ENCODE results near the gene GADL1.

Gene GADL1

DNA sequence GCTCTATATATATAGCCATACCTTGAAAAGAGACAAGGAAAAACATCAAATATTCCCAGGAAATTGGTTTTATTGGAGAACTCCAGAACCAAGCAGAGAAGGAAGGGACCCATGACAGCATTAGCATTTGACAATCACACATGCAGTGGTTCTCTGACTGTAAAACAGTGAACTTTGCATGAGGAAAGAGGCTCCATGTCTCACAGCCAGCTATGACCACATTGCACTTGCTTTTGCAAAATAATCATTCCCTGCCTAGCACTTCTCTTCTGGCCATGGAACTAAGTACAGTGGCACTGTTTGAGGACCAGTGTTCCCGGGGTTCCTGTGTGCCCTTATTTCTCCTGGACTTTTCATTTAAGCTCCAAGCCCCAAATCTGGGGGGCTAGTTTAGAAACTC is 202.5 kb downstream of the GADL1 start:
- H3K4me1 ChIP-seq (ENCODE audit: control insufficient read depth, insufficient read depth, low read length): no peaks in the 10 kb centered on the region
- no peak overlapping the region for H3K27ac ChIP-seq (ENCODE audit: insufficient read depth, low read depth, low read length, poor library complexity, severe bottlenecking)
- no peaks in the 10 kb centered on the region for H3K36me3 ChIP-seq (ENCODE audit: control insufficient read depth, insufficient read depth, low read length)
- 93 to 100% methylated on average over 1 of the region's 1 CpG for WGBS, 2 experiments
- H3K4me3 ChIP-seq (ENCODE audit: insufficient read depth, low read depth, low read length): no peak overlapping the region
- no peaks in the 10 kb centered on the region for H3K27me3 ChIP-seq (ENCODE audit: control insufficient read depth, insufficient read depth, low read length, poor library complexity, severe bottlenecking)
- H3K9me3 ChIP-seq (ENCODE audit: control insufficient read depth, low read length): no peaks in the 10 kb centered on the region

DNA sequence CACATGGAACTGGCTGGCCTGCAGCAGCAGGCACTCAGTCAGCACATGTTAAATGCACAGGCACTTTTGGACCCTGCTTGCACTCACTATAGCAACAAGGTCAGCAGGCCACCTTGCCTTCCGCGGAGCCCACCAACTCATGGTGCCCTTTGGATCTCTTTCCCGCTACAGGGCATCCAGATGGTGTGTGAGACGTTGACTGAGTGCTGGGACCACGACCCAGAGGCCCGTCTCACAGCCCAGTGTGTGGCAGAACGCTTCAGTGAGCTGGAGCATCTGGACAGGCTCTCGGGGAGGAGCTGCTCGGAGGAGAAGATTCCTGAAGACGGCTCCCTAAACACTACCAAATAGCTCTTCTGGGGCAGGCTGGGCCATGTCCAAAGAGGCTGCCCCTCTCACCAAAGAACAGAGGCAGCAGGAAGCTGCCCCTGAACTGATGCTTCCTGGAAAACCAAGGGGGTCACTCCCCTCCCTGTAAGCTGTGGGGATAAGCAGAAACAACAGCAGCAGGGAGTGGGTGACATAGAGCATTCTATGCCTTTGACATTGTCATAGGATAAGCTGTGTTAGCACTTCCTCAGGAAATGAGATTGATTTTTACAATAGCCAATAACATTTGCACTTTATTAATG is 203.1 kb downstream of the GADL1 start:
- no peak overlapping the region for H3K27ac ChIP-seq (ENCODE audit: insufficient read depth, low read depth, low read length, poor library complexity, severe bottlenecking)
- no peaks in the 10 kb centered on the region for H3K9me3 ChIP-seq (ENCODE audit: control insufficient read depth, low read length)
- H3K27me3 ChIP-seq (ENCODE audit: control insufficient read depth, insufficient read depth, low read length, poor library complexity, severe bottlenecking): no peaks in the 10 kb centered on the region
- H3K36me3 ChIP-seq (ENCODE audit: control insufficient read depth, insufficient read depth, low read length): no peaks in the 10 kb centered on the region
- no peak overlapping the region for H3K4me3 ChIP-seq (ENCODE audit: insufficient read depth, low read depth, low read length)
- H3K4me1 ChIP-seq (ENCODE audit: control insufficient read depth, insufficient read depth, low read length): no peaks in the 10 kb centered on the region
- 88 to 92% methylated on average over 10 of the region's 10 CpGs for WGBS, 2 experiments

DNA sequence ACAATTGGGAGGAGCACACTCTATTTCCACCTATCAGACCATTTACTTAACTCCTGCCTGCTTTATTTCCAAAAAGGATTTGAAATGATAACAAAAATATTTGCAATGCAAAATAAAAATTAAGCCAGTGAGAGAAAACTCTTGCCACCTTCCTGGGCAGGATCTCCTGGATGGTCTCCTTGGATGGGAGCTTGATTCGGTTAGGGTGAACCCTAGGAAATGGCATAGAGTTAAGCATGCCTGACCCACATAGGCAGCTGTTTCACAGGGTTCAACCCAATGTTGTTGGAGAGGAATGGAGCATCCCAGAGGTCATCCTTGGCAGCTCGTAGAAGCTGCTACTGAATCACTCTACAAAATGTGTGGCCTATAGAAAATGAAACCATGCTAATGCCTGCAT is 204.3 kb downstream of the GADL1 start:
- H3K27ac ChIP-seq (ENCODE audit: insufficient read depth, low read depth, low read length, poor library complexity, severe bottlenecking): no peak overlapping the region
- H3K4me3 ChIP-seq (ENCODE audit: insufficient read depth, low read depth, low read length): no peak overlapping the region
- no peaks in the 10 kb centered on the region for H3K4me1 ChIP-seq (ENCODE audit: control insufficient read depth, insufficient read depth, low read length)
- WGBS, 2 experiments: 95 to 96% methylated on average over 2 of the region's 2 CpGs
- H3K27me3 ChIP-seq (ENCODE audit: control insufficient read depth, insufficient read depth, low read length, poor library complexity, severe bottlenecking): no peaks in the 10 kb centered on the region
- no peaks in the 10 kb centered on the region for H3K9me3 ChIP-seq (ENCODE audit: control insufficient read depth, low read length)
- no peaks in the 10 kb centered on the region for H3K36me3 ChIP-seq (ENCODE audit: control insufficient read depth, insufficient read depth, low read length)

DNA sequence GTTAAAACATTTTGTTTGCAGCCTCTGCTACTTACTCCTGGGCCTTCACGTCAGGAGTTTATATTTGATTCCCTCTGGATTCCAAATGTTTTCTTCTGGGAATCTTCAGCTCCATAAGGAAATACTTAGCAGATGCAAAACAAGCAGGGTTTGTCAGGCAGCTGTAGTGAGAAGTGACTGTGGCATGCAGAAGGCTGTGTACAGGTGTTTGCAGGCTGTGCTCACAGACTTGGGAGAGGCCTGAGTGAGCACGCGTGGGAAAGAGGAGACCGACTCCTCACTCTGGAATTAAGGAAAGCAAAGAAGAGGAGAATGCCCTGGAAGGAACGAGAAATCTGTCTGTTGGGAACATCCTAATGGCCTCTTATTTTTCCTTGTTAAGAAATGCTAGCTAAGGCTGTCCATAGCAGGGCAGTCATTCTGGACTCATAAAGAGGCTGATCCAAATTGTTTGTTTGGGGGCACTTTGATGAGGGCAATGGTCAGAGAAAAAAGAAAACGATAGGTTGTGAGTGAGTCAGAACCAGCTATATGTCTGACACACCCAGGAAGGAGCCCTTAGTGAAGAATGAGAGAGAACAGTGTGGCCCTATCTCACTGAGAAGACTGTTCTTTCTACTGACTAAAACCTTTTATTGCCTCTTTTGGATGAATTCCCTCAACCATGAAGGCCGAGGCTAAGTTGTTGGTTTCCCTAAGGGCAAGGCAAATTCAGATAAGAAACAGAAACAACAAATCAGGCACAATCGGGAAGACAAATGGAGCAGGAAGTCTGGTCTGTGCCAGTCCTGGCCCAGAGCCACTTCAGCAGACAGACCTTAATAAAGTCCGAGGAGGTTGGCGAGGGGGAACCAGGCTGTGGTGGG is 205.5 kb downstream of the GADL1 start:
- 95 to 96% methylated on average over 10 of the region's 10 CpGs for WGBS, 2 experiments
- H3K36me3 ChIP-seq (ENCODE audit: control insufficient read depth, insufficient read depth, low read length): no peaks in the 10 kb centered on the region
- no peak overlapping the region for H3K27ac ChIP-seq (ENCODE audit: insufficient read depth, low read depth, low read length, poor library complexity, severe bottlenecking)
- no peaks in the 10 kb centered on the region for H3K9me3 ChIP-seq (ENCODE audit: control insufficient read depth, low read length)
- H3K27me3 ChIP-seq (ENCODE audit: control insufficient read depth, insufficient read depth, low read length, poor library complexity, severe bottlenecking): no peaks in the 10 kb centered on the region
- H3K4me1 ChIP-seq (ENCODE audit: control insufficient read depth, insufficient read depth, low read length): no peaks in the 10 kb centered on the region
- H3K4me3 ChIP-seq (ENCODE audit: insufficient read depth, low read depth, low read length): no peak overlapping the region

DNA sequence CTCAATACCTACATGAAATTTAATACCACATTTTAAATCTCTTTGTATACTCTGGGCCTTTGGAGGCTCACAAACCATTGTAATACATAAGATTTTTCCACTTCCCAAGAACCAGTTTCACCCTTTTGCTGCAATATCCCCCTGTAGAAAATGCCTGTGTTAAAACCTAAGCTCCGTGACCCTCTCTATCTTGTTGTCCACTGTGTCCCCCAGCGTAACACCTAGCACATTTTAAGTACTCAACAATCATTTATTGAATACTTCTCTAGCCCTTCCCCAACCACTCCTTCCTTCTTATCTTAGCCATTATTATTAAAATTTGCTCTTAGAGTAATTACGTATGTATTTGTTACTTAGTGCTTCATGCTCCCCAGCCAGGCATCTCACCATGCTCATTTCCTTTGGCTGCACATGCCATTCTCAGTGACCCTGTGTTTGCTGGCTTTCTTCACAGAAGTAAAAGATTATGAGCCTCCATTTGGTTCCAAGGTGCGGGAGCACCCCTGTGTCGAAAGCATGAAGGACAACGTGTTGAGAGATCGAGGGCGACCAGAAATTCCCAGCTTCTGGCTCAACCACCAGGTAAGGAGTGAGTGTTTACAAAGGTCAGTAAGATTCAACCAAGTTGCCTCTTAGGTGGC is 206.4 kb downstream of the GADL1 start:
- Histone ChIP-seq H3K4me1 (ENCODE audit: control insufficient read depth, insufficient read depth, low read length) (no peaks in the 10 kb centered on the region), H3K27ac (ENCODE audit: insufficient read depth, low read depth, low read length, poor library complexity, severe bottlenecking) (no peak overlapping the region), H3K27me3 (ENCODE audit: control insufficient read depth, insufficient read depth, low read length, poor library complexity, severe bottlenecking) (no peaks in the 10 kb centered on the region), H3K36me3 (ENCODE audit: control insufficient read depth, insufficient read depth, low read length) (no peaks in the 10 kb centered on the region), H3K4me3 (ENCODE audit: insufficient read depth, low read depth, low read length) (no peak overlapping the region), H3K9me3 (ENCODE audit: control insufficient read depth, low read length) (no peaks in the 10 kb centered on the region)
- WGBS, 2 experiments: 87 to 90% methylated on average over 8 of the region's 8 CpGs

DNA sequence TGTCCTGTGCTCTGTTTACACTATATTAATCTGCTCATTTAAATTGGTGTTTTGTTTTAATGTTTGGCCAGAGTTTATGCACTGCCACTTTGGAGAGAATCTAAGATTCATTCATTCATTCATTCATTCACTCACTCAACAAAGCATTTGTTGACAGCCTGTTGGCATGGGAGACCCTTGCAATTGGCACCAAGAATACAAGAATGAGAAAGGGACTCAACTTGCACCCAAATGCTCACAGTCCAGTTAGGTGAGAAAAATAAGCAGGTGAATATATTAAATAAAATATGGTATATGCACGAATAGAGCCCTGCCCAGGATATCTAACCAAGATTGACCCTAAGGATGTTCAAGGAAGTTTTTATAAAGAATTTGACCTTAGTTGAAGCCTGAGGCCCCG is 207.7 kb downstream of the GADL1 start:
- WGBS, 2 experiments: 93 to 100% methylated on average over 1 to 2 of the region's 2 CpGs
- H3K36me3 ChIP-seq (ENCODE audit: control insufficient read depth, insufficient read depth, low read length): no peaks in the 10 kb centered on the region
- no peak overlapping the region for H3K4me3 ChIP-seq (ENCODE audit: insufficient read depth, low read depth, low read length)
- H3K27ac ChIP-seq (ENCODE audit: insufficient read depth, low read depth, low read length, poor library complexity, severe bottlenecking): no peak overlapping the region
- no peaks in the 10 kb centered on the region for H3K9me3 ChIP-seq (ENCODE audit: control insufficient read depth, low read length)
- H3K4me1 ChIP-seq (ENCODE audit: control insufficient read depth, insufficient read depth, low read length): peaks cover 3% of the 10 kb centered on the region
- no peaks in the 10 kb centered on the region for H3K27me3 ChIP-seq (ENCODE audit: control insufficient read depth, insufficient read depth, low read length, poor library complexity, severe bottlenecking)

DNA sequence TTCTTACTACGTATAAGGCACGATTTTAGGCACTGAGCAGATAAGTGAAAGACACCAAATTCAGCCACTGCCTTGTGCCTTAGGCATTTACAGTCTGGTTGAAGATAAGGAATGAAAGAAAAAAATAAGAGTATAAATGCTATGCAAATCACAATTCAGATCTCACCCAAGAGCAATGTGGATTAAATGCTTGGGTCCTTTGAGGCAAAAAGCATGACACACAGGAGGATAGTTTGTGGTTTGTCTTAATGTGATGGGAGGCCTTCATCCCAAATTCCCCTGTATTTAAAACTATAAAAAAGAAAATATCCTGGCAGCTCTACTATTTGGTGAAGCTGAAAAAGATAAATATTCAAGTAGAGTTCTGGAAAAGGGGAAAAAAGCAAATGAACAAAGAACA is 208.3 kb downstream of the GADL1 start:
- 94% methylated on average over 2 of the region's 2 CpGs for WGBS, 2 experiments
- Histone ChIP-seq H3K4me3 (ENCODE audit: insufficient read depth, low read depth, low read length) (no peak overlapping the region), H3K4me1 (ENCODE audit: control insufficient read depth, insufficient read depth, low read length) (peaks cover 9% of the 10 kb centered on the region)

DNA sequence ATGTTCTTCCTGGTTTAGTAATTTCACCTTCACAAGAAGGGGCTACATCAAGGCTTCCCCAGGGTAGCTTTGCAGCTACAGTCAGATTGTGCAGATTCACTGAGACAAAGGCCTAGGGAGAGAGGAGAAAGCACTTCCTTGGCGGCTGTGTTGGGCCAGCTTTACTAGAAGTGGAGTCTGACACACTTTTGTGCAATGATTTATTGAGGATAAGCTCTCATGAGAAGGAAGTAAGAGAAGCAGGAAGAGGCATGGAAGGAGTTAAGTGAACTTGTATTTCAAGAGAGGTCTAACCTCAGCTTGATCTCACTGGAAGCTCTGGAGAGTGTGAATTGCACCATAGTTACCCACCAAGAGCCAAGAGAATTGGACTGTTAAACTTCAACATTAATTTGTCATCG is 209.2 kb downstream of the GADL1 start:
- Histone ChIP-seq H3K9me3 (ENCODE audit: control insufficient read depth, low read length) (no peaks in the 10 kb centered on the region), H3K36me3 (ENCODE audit: control insufficient read depth, insufficient read depth, low read length) (no peaks in the 10 kb centered on the region), H3K27ac (ENCODE audit: insufficient read depth, low read depth, low read length, poor library complexity, severe bottlenecking) (no peak overlapping the region), H3K4me3 (ENCODE audit: insufficient read depth, low read depth, low read length) (no peak overlapping the region), H3K4me1 (ENCODE audit: control insufficient read depth, insufficient read depth, low read length) (peaks cover 15% of the 10 kb centered on the region), H3K27me3 (ENCODE audit: control insufficient read depth, insufficient read depth, low read length, poor library complexity, severe bottlenecking) (no peaks in the 10 kb centered on the region)
- 93 to 99% methylated on average over 2 of the region's 2 CpGs for WGBS, 2 experiments

More for the DNA sequence above, 208.3 kb downstream of the GADL1 start:
- Histone ChIP-seq H3K27ac (ENCODE audit: insufficient read depth, low read depth, low read length, poor library complexity, severe bottlenecking) (no peak overlapping the region), H3K9me3 (ENCODE audit: control insufficient read depth, low read length) (no peaks in the 10 kb centered on the region), H3K36me3 (ENCODE audit: control insufficient read depth, insufficient read depth, low read length) (no peaks in the 10 kb centered on the region), H3K27me3 (ENCODE audit: control insufficient read depth, insufficient read depth, low read length, poor library complexity, severe bottlenecking) (no peaks in the 10 kb centered on the region)

DNA sequence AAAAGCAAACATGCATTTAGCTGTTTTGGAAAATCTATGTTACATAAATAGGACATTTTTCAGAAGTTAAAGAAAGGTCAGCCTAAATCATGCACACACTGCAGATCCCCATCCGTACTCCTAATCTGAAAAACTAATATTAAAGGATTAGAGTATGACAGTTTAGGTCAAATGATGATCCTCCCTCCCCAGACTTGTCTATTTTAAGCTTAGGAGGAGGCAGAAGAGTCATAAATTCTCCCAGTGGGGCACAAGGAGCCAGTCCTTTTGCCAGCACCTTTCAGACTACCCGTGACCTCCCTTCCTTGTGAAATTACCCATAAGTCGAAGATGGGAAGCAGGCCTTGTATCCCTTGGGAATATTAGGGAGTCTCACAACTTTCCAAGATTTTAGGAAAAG is 210.1 kb downstream of the GADL1 start:
- no peaks in the 10 kb centered on the region for H3K9me3 ChIP-seq (ENCODE audit: control insufficient read depth, low read length)
- no peaks in the 10 kb centered on the region for H3K36me3 ChIP-seq (ENCODE audit: control insufficient read depth, insufficient read depth, low read length)
- no peak overlapping the region for H3K4me3 ChIP-seq (ENCODE audit: insufficient read depth, low read depth, low read length)
- peaks cover 15% of the 10 kb centered on the region for H3K4me1 ChIP-seq (ENCODE audit: control insufficient read depth, insufficient read depth, low read length)
- H3K27me3 ChIP-seq (ENCODE audit: control insufficient read depth, insufficient read depth, low read length, poor library complexity, severe bottlenecking): no peaks in the 10 kb centered on the region
- 82 to 100% methylated on average over 1 to 3 of the region's 3 CpGs for WGBS, 2 experiments
- no peak overlapping the region for H3K27ac ChIP-seq (ENCODE audit: insufficient read depth, low read depth, low read length, poor library complexity, severe bottlenecking)

DNA sequence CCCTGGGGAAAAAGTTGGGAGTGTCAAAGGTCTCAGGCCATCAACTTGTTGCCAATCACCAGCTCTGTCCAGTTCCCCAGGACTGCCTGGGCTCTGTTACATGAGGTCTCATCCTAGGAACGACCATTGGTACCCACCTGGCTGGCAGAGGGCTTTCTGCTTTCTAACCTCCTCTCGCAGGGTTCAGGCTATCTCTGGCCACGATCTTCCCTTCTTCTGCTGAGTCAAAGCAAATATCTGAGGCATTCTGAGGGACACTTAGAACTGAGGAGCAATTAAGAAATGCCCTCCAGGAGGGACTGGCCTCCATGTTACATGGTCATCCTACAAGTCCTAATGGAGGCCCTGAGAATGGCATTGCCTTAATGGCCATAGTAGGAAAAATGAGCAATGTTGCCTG is 210.7 kb downstream of the GADL1 start:
- Histone ChIP-seq H3K27ac (ENCODE audit: insufficient read depth, low read depth, low read length, poor library complexity, severe bottlenecking) (no peak overlapping the region), H3K4me1 (ENCODE audit: control insufficient read depth, insufficient read depth, low read length) (peaks cover 15% of the 10 kb centered on the region), H3K4me3 (ENCODE audit: insufficient read depth, low read depth, low read length) (no peak overlapping the region), H3K9me3 (ENCODE audit: control insufficient read depth, low read length) (no peaks in the 10 kb centered on the region), H3K27me3 (ENCODE audit: control insufficient read depth, insufficient read depth, low read length, poor library complexity, severe bottlenecking) (no peaks in the 10 kb centered on the region), H3K36me3 (ENCODE audit: control insufficient read depth, insufficient read depth, low read length) (no peaks in the 10 kb centered on the region)
- 92 to 94% methylated on average over 3 of the region's 3 CpGs for WGBS, 2 experiments
